Subcutaneous adipose tissue (tissue), 4 donors: ENCODE results near the gene SLIT3. TPM values are rescaled to one million over a fixed set of nuclear protein-coding genes. Genes with fewer than 3 reads are reported as not detected.

Experiments used
- total RNA-seq, 4 donors: library from RNA; depleted of rRNA; stranded (reverse); fragments of >200 nt; gene quantifications; one replicate each; pipeline ENCODE4 v1.1.0, GENCODE V29; 2016
- TF ChIP-seq, protein P1 (sequence below): fragments of 450-650 bp; IDR thresholded peaks from one replicate; pipeline ENCODE4 v1.5.1; 2016; ENCODE audit warnings: low read depth, mild to moderate bottlenecking, control low read depth, antibody characterized with exemption, moderate library complexity

SLIT3 gene
- total RNA-seq, 4 donors from 2014 or later = 48.1 to 163 (median 83.2) TPM

DNA sequence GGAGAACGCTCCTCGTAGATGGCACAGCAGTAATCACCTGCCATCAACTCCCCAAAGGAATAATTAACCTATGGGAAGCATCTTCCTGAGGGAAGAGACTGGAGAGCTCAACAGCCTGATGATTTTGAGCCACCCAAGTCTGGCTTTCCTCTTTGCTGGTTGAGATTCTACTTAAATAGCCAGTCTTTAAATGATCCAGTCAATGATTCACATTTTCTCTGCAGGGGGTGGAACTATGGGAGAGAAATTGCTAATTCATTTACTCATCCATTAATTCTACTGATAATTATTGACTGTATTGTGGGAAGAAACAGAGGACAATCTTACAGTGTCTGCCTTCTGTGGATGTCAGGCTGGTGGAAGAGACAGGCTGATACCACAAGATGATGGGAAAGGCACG lies 366.8 kb downstream of the SLIT3 start:
- TF ChIP-seq, protein P1, sequence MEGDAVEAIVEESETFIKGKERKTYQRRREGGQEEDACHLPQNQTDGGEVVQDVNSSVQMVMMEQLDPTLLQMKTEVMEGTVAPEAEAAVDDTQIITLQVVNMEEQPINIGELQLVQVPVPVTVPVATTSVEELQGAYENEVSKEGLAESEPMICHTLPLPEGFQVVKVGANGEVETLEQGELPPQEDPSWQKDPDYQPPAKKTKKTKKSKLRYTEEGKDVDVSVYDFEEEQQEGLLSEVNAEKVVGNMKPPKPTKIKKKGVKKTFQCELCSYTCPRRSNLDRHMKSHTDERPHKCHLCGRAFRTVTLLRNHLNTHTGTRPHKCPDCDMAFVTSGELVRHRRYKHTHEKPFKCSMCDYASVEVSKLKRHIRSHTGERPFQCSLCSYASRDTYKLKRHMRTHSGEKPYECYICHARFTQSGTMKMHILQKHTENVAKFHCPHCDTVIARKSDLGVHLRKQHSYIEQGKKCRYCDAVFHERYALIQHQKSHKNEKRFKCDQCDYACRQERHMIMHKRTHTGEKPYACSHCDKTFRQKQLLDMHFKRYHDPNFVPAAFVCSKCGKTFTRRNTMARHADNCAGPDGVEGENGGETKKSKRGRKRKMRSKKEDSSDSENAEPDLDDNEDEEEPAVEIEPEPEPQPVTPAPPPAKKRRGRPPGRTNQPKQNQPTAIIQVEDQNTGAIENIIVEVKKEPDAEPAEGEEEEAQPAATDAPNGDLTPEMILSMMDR = no peak

DNA sequence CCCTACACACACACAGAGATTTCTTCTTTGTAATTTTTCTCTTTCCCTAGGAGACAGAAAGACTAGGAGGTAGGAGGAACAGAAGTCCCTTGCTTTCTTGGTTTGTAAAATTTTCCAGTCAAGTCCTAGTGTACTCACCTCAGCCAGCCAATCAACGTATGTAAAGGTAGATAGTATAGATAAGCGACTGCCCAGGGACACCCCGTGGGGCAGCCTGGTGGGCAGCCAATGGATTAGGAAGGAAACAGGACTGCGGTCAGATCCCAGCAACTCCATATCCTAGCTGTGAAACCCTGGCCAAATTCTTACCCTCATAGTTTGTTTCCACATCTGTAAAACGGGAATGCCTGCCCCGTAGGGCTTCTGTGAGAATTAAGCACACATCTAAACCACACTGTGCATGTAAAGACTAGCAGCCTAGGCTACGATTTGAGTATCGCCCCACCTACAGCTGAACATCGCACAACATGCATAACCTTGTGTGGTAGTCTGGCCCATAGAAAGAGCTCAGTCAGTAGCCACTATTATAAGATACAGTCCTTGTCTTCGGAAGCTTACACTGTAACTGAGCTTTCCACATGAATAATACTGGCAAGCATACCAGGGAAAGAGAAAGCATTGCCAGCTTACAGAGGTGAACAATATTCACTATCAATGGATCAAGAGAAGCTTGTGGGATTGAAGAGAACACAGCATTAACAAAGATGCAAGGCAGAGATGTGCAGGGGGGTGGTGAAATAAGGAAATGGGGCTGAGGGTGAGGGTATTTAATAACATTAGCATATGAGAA lies 368.3 kb downstream of the SLIT3 start:
- TF ChIP-seq, protein P1 = no peak

DNA sequence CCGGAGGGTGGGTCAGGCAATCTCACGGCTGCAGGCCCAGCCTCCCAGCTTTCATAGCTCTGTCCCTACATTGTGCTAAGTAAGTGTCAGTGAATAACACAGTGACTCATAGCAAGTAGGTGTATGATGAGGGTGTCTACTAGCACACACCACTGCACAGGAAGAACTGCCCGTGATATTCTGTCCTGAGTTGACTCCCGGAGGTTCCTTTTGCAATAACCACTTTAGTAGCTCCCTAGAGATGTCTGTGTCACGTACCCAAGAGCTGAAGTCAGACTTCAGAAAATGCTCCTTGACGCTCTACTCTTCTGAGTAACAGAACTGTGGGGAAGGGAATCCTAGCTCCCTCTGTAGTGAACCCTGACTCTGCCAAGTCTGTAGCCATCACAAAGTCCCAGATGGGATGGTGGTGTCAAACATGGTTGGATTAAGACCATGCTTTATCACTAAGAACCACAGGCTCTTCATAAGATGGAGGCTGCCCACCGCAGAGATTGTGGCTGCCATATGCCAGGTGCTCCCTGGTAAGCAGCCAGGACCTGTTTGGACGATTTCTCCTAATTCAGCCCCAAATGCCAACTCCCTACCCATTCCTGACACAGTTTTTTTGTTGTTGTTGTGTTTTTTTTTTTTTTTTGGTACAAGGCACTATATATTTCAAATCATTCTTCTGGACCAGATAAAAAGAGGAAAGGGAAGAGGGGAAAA lies 369.1 kb downstream of the SLIT3 start:
- TF ChIP-seq, protein P1 = no peak

DNA sequence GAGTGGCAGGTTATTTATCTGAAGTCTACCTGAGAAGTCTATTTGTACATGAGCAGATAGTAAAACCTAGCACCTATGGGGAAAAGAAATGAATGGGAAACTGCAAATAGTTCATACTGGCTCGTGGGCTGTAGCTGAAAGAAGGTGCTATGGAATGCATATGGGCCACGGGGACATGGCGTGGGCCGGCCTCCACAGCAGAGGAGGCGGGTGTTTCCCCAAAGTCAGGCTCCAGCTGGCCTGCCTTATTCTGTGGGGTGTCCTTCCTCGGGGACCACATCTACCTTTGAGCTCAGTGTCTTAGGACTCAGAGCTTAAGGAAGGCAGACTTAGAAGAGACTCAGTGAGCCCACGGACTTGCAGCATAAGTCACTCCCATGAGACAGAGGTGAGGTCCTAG lies 371.3 kb downstream of the SLIT3 start:
- TF ChIP-seq, protein P1 = no peak

DNA sequence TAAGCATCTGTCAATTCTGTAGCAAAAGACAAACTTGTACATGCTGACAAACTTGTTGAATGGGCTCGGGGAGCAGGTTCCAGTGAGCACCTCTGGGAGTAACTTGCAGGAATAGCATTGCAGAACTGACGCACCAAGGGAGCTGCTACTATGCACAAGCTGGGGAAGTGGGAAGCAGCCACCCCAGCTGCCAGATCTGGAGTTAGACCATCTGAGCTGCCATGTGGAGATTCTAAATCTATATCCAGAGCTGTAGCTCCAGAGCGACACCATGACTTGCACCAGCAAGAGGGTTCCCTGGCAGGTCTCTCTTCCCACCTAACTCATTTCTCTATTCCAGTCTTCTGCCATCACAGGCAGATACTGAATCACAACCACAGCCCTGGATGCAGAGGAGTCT lies 375.8 kb downstream of the SLIT3 start:
- TF ChIP-seq, protein P1 = no peak

DNA sequence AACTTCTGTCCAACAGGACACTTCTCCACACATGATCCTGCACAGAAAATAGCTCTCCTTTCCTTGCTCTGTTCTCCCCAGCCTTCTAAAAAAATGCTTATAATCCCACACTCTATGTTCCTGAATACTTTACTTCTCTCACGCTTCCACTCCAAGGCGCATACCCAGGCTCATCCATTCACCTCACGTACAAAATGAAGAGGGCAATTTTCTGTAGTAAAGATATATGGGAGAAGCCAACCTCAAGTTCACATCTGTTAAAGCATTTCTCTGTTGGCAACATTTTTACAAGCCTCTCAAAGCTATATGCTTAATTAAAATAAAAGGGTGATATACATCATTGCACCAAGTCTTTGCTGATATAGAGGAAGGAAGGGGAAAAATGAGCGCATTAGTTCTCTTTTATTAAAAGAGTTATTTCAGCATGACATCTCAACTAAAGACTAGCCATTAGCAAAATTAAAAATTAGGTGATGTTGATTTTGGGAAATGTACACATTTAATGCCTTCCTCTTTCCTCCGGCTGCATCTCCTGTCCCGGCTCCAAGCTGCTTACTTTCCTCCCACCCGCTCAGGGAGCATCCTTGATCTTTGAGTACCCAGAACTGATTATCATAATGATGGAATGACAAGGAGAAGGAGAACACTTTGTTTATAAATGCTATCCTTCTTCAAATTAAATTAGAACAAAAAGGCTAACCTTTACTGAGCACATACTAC lies 379.6 kb downstream of the SLIT3 start:
- TF ChIP-seq, protein P1 = no peak
